Keratinocyte (primary cell): Measurements from ENCODE around the gene IFTAP. TPM values are rescaled to one million over a fixed set of nuclear protein-coding genes. Genes with fewer than 3 reads are reported as not detected.

Experiments used
- DNase-seq: peaks from one replicate; pipeline ENCODE4 v3.0.0-alpha.2; 2011; ENCODE audit warnings: low read depth, missing footprints, low spot score
- FAIRE-seq: peaks from 2 replicates; lab custom pipeline; 2011; peaks lifted over from hg19 to GRCh38; lab: Jason Lieb, UNC
- H2AFZ ChIP-seq: 2 replicates; pipeline ENCODE4 v1.6.0; 2012; ENCODE audit warnings: low read length, control low read depth, inconsistent platforms; ENCODE audit not compliant: control insufficient read depth
- H3K27ac ChIP-seq: 2 replicates; pipeline ENCODE4 v1.5.1; 2011; ENCODE audit warnings: low read length; ENCODE audit not compliant: control insufficient read depth, insufficient read depth
- H3K27me3 ChIP-seq: 3 replicates; pipeline ENCODE4 v1.6.0; 2011; ENCODE audit warnings: low read length; ENCODE audit not compliant: control insufficient read depth, insufficient read depth; ENCODE audit errors: extremely low read depth
- H3K36me3 ChIP-seq, 2 experiments: 2 replicates in 1 of 2; 3 replicates in 1 of 2; pipeline ENCODE4 v1.5.1; 2011; ENCODE audit warnings: low read length in 2 of 2, mild to moderate bottlenecking in 1 of 2; ENCODE audit not compliant: control insufficient read depth in 2 of 2, insufficient read depth in 2 of 2; ENCODE audit errors: extremely low read depth in 1 of 2
- H3K4me1 ChIP-seq: 3 replicates; pipeline ENCODE4 v1.5.1; 2011; ENCODE audit warnings: low read length; ENCODE audit not compliant: control insufficient read depth, insufficient read depth; ENCODE audit errors: extremely low read depth
- H3K4me2 ChIP-seq: 3 replicates; pipeline ENCODE4 v1.6.0; 2011; ENCODE audit warnings: low read depth, low read length; ENCODE audit not compliant: control insufficient read depth, insufficient read depth; ENCODE audit errors: extremely low read depth
- H3K4me3 ChIP-seq, 3 experiments: fragments of 200-600 bp in 1 of 3; sonication (generic) in 1 of 3; 2 replicates in 2 of 3; 3 replicates in 1 of 3; pipeline ENCODE4 v1.5.1; 2011 to 2016; ENCODE audit warnings: low read length in 3 of 3, mild to moderate bottlenecking in 3 of 3, control low read depth in 2 of 3, inconsistent platforms in 1 of 3, low read depth in 1 of 3, mixed read lengths in 1 of 3, mixed run types in 1 of 3, moderate library complexity in 1 of 3; ENCODE audit not compliant: control insufficient read depth in 2 of 3, insufficient read depth in 2 of 3; ENCODE audit errors: extremely low read depth in 1 of 3
- H3K79me2 ChIP-seq: 2 replicates; pipeline ENCODE4 v1.6.0; 2012; ENCODE audit warnings: low read length; ENCODE audit not compliant: control insufficient read depth, insufficient read depth
- H3K9ac ChIP-seq: 3 replicates; pipeline ENCODE4 v1.6.0; 2011; ENCODE audit warnings: low read length; ENCODE audit not compliant: control insufficient read depth, insufficient read depth; ENCODE audit errors: extremely low read depth
- H3K9me1 ChIP-seq: 3 replicates; pipeline ENCODE4 v1.6.0; 2011; ENCODE audit warnings: low read length; ENCODE audit not compliant: control insufficient read depth, insufficient read depth; ENCODE audit errors: extremely low read depth
- H3K9me3 ChIP-seq: 2 replicates; pipeline ENCODE4 v1.5.1; 2012; ENCODE audit warnings: low read depth, low read length; ENCODE audit not compliant: control insufficient read depth
- H4K20me1 ChIP-seq: 3 replicates; pipeline ENCODE4 v1.6.0; 2011; ENCODE audit warnings: low read length; ENCODE audit not compliant: control insufficient read depth, insufficient read depth; ENCODE audit errors: extremely low read depth
- EZH2 ChIP-seq: IDR thresholded peaks from one replicate; pipeline ENCODE4 v1.6.1; 2012; ENCODE audit warnings: inconsistent platforms, mild to moderate bottlenecking, low read length, moderate library complexity
- dilution Hi-C: fragments of 300-500 bp; cut with MboI; formaldehyde crosslinking; loops from one replicate; pipeline ENCODE4 v1.7.0; 2020; ENCODE audit warnings: low sequenced_read_pairs; ENCODE audit not compliant: extremely low pct_ligation_motif_present
- polyA plus RNA-seq, 5 experiments: library from polyadenylated mRNA; depleted of rRNA in 3 of 5; stranded (reverse) in 3 of 5; stranded (forward) in 1 of 5; unstranded in 1 of 5; fragments of >200 nt; gene quantifications; 1 replicate in 1 of 5; 2 replicates in 3 of 5; 3 replicates in 1 of 5; pipeline versions ENCODE4 v1.2.1 to v1.2.3, GENCODE V29; 2011 to 2012; ENCODE audit warnings: missing spikeins in 2 of 5, low read depth in 1 of 5, low replicate concordance in 1 of 5
- TF ChIP-seq, protein P1 (sequence below), 3 experiments: IDR thresholded peaks in 1 of 3; conservative IDR thresholded peaks in 1 of 3; optimal IDR thresholded peaks in 1 of 3; 2 replicates in 2 of 3; 3 replicates in 1 of 3; pipeline versions ENCODE3 to v1.5.1; 2011; ENCODE audit warnings: low read length in 3 of 3, mild to moderate bottlenecking in 3 of 3, moderate library complexity in 2 of 3, control low read depth in 1 of 3, inconsistent platforms in 1 of 3; ENCODE audit not compliant: insufficient read depth in 2 of 3; ENCODE audit errors: extremely low read depth in 1 of 3

IFTAP gene
- polyA plus RNA-seq, 1 donor (not counting 4 experiments of a cell fraction or from before 2014, with no cell fraction given), result 22.8 TPM

- no peaks in the 10 kb centered on the region for H3K27me3 ChIP-seq
Measured at GRCh38 chr11:36588099-36588498, 6.2 kb upstream of the IFTAP start.

DNA sequence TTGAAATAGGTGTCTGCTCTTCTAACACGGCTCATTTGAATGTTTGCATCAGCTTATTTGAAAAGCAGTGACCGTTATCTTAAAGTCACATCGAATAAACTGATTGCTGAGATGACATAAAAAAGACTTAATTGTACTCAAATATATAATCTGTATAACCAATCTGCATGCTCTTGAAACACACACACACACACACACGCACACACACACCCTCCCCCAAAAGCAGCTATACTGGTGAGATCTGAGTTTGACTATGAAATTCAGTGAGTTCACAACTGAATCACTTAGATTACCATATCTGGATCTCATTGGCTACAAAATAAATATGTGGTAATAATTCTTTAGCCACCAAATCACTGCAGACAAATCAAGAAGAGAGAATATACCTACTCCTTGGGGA lies 3.8 kb upstream of the IFTAP start:
- H4K20me1 ChIP-seq, result no peaks in the 10 kb centered on the region
- H3K9me1 ChIP-seq, result no peaks in the 10 kb centered on the region
- no peak overlapping the region for H3K27ac ChIP-seq
- H2AFZ ChIP-seq, result no peak overlapping the region
- H3K4me2 ChIP-seq, result no peak overlapping the region
- H3K4me3 ChIP-seq, result no peak overlapping the region
- no peaks in the 10 kb centered on the region for H3K27me3 ChIP-seq
- dilution Hi-C loops, result no loop called here
- DNase-seq, result no peak
- no peak overlapping the region for H3K9ac ChIP-seq
- FAIRE-seq, result no peak
- no peaks in the 10 kb centered on the region for H3K36me3 ChIP-seq
- peaks cover 3% of the 10 kb centered on the region for H3K4me1 ChIP-seq
- no peaks in the 10 kb centered on the region for H3K9me3 ChIP-seq
- no peaks in the 10 kb centered on the region for H3K79me2 ChIP-seq
- TF ChIP-seq EZH2, result no peak
- TF ChIP-seq, protein P1, sequence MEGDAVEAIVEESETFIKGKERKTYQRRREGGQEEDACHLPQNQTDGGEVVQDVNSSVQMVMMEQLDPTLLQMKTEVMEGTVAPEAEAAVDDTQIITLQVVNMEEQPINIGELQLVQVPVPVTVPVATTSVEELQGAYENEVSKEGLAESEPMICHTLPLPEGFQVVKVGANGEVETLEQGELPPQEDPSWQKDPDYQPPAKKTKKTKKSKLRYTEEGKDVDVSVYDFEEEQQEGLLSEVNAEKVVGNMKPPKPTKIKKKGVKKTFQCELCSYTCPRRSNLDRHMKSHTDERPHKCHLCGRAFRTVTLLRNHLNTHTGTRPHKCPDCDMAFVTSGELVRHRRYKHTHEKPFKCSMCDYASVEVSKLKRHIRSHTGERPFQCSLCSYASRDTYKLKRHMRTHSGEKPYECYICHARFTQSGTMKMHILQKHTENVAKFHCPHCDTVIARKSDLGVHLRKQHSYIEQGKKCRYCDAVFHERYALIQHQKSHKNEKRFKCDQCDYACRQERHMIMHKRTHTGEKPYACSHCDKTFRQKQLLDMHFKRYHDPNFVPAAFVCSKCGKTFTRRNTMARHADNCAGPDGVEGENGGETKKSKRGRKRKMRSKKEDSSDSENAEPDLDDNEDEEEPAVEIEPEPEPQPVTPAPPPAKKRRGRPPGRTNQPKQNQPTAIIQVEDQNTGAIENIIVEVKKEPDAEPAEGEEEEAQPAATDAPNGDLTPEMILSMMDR (optimal IDR thresholded peaks at IDR 0.05 in 1 of 3, IDR thresholded peaks at IDR 0.05 in 1 of 3, conservative IDR thresholded peaks at IDR 0.05 in 1 of 3; ENCODE audit: extremely low read depth in 1 of 3, insufficient read depth in 2 of 3, low read length in 3 of 3), result no peak

More at GRCh38 chr11:36588099-36588498, 6.2 kb upstream of the IFTAP start:
- DNase-seq, result no peak
- no peaks in the 10 kb centered on the region for H3K9me3 ChIP-seq
- dilution Hi-C loops, result no loop called here
- no peak overlapping the region for H3K9ac ChIP-seq
- TF ChIP-seq EZH2, result no peak
- TF ChIP-seq, protein P1 (optimal IDR thresholded peaks at IDR 0.05 in 1 of 3, IDR thresholded peaks at IDR 0.05 in 1 of 3, conservative IDR thresholded peaks at IDR 0.05 in 1 of 3; ENCODE audit: extremely low read depth in 1 of 3, insufficient read depth in 2 of 3, low read length in 3 of 3), result no peak
- no peak overlapping the region for H2AFZ ChIP-seq
- no peaks in the 10 kb centered on the region for H4K20me1 ChIP-seq
- no peak for FAIRE-seq
- no peak overlapping the region for H3K4me3 ChIP-seq
- no peak overlapping the region for H3K27ac ChIP-seq
- no peaks in the 10 kb centered on the region for H3K79me2 ChIP-seq
- no peaks in the 10 kb centered on the region for H3K4me1 ChIP-seq
- no peaks in the 10 kb centered on the region for H3K36me3 ChIP-seq
- H3K9me1 ChIP-seq, result no peaks in the 10 kb centered on the region
- no peak overlapping the region for H3K4me2 ChIP-seq
